Type B pancreatic cell (in vitro differentiated cells): ENCODE results near the gene UBXN2A. TPM values are rescaled to one million over a fixed set of nuclear protein-coding genes. Genes with fewer than 3 reads are reported as not detected.

Source experiments
- DNase-seq: peaks from one replicate; pipeline ENCODE4 v3.0.0; 2021; ENCODE audit warnings: mixed read lengths; ENCODE audit not compliant: unreplicated experiment; ENCODE audit errors: extremely low spot score
- H3K27ac Mint-ChIP-seq: 2 replicates; pipeline ENCODE4 v1.8.0; 2021; ENCODE audit warnings: mild to moderate bottlenecking, mixed read lengths
- H3K27me3 Mint-ChIP-seq: 2 replicates; pipeline ENCODE4 v1.8.0; 2021; ENCODE audit warnings: mixed read lengths
- H3K36me3 Mint-ChIP-seq: 2 replicates; pipeline ENCODE4 v1.8.0; 2021; ENCODE audit warnings: mixed read lengths
- H3K4me1 Mint-ChIP-seq: one replicate; pipeline ENCODE4 v1.8.0; 2021; ENCODE audit warnings: mixed read lengths; ENCODE audit not compliant: unreplicated experiment
- H3K4me3 Mint-ChIP-seq: 2 replicates; pipeline ENCODE4 v1.8.0; 2021; ENCODE audit warnings: mild to moderate bottlenecking, mixed read lengths
- H3K9me3 Mint-ChIP-seq: 2 replicates; pipeline ENCODE4 v1.8.0; 2021; ENCODE audit warnings: mixed read lengths
- long read RNA-seq: library from polyadenylated mRNA; unstranded; transcript quantifications from one replicate; pipeline ENCODE4 v2.0.0, GENCODE V29; 2020
- total RNA-seq: library from RNA; stranded (reverse); gene quantifications from 2 replicates; pipeline ENCODE4 v1.2.1, GENCODE V29; 2021; ENCODE audit warnings: low replicate concordance
- TF ChIP-seq, protein P1 (sequence below): fragments of 200-600 bp; sonication (generic); conservative IDR thresholded peaks from 2 replicates; pipeline ENCODE4 v1.5.0; 2021; ENCODE audit warnings: antibody characterized with exemption, mild to moderate bottlenecking

Gene UBXN2A, protein sequence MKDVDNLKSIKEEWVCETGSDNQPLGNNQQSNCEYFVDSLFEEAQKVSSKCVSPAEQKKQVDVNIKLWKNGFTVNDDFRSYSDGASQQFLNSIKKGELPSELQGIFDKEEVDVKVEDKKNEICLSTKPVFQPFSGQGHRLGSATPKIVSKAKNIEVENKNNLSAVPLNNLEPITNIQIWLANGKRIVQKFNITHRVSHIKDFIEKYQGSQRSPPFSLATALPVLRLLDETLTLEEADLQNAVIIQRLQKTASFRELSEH
- 11.2 and 20.7 TPM in 2 replicates for total RNA-seq
- long read RNA-seq, full-length matches to known transcripts = 35 of 43 reads
- long read RNA-seq, partial matches to known transcripts = 0 of 43 reads
- long read RNA-seq, other reads (novel, unspliced or antisense) = 8 of 43 reads

DNA sequence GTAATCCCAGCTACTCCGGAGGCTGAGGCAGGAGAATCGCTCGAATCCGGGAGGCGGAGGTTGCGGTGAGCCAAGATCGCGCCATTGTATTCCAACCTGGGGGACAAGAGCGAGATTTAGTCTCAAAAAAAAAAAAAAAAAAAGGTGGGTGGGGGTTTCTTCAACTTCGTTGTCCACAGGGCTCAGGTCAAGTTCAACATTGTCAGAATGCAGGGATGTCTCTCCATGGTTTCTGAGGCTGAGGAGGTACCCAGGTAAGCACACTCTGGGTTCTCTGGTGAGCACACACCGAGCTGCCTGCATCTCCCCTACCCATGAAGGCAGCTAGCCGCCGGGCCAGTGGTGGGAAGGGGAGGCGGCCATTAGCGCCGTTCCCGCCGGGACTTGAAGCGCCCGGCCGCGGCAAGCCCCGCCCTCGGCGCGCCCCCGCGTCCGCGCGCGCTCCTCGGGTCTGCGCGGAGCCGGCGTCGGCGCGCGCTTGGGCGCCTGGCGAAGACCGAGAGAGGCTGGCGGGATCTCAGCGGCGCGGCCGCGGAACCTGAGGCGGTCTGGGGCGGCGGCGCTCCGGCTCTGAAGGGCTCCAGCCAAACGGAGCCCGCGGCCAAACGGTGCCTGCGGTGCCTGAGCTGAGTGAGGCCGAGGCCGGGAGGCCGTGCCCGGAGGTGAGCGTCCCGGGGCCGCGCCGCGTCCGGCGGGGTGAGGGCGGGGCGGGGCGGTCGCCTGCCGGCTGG is at the start of gene UBXN2A:
Gene UBXN2A, plus strand, starts transcription at position 477 of the 731 bp plus-strand sequence. CDS start 17,852 bp downstream, outside the sequence.
- peaks cover 16% of the 10 kb centered on the region for H3K36me3 Mint-ChIP-seq
- H3K4me3 Mint-ChIP-seq = peak within 1 kb of the TSS; percentile 94
- H3K27me3 Mint-ChIP-seq = no peaks in the 10 kb centered on the region
- peaks cover 39% of the 10 kb centered on the region for H3K4me1 Mint-ChIP-seq
- H3K9me3 Mint-ChIP-seq = peaks cover 5% of the 10 kb centered on the region
- DNase-seq = peak; percentile 90
- TF ChIP-seq, protein P1, sequence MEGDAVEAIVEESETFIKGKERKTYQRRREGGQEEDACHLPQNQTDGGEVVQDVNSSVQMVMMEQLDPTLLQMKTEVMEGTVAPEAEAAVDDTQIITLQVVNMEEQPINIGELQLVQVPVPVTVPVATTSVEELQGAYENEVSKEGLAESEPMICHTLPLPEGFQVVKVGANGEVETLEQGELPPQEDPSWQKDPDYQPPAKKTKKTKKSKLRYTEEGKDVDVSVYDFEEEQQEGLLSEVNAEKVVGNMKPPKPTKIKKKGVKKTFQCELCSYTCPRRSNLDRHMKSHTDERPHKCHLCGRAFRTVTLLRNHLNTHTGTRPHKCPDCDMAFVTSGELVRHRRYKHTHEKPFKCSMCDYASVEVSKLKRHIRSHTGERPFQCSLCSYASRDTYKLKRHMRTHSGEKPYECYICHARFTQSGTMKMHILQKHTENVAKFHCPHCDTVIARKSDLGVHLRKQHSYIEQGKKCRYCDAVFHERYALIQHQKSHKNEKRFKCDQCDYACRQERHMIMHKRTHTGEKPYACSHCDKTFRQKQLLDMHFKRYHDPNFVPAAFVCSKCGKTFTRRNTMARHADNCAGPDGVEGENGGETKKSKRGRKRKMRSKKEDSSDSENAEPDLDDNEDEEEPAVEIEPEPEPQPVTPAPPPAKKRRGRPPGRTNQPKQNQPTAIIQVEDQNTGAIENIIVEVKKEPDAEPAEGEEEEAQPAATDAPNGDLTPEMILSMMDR = no peak
- H3K27ac Mint-ChIP-seq = peak within 1 kb of the TSS; percentile 97

DNA sequence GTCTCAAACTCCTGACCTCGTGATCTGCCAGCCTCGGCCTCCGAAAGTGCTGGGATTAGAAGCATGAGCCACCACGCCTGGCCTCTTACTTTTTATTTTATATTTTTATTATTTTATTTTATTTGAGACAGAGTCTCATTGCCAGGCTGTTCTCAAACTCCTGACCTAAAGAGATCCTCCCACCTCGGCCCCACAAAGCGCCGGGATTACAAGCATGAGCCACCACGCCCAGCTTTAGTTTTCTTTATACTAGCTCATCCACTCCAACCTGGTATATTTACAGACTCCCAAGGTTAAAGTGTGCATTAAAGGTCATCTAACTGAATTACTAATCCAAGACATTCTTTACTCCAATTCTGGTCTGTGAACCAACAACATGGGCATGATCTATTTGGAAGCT is 40.1 kb upstream of the UBXN2A start:
- H3K27ac Mint-ChIP-seq = no peak overlapping the region
- no peak overlapping the region for H3K4me3 Mint-ChIP-seq
- peaks cover 6% of the 10 kb centered on the region for H3K36me3 Mint-ChIP-seq
- DNase-seq = no peak
- peaks cover 16% of the 10 kb centered on the region for H3K4me1 Mint-ChIP-seq
- H3K27me3 Mint-ChIP-seq = no peaks in the 10 kb centered on the region
- TF ChIP-seq, protein P1 = no peak
- H3K9me3 Mint-ChIP-seq = peaks cover 11% of the 10 kb centered on the region

DNA sequence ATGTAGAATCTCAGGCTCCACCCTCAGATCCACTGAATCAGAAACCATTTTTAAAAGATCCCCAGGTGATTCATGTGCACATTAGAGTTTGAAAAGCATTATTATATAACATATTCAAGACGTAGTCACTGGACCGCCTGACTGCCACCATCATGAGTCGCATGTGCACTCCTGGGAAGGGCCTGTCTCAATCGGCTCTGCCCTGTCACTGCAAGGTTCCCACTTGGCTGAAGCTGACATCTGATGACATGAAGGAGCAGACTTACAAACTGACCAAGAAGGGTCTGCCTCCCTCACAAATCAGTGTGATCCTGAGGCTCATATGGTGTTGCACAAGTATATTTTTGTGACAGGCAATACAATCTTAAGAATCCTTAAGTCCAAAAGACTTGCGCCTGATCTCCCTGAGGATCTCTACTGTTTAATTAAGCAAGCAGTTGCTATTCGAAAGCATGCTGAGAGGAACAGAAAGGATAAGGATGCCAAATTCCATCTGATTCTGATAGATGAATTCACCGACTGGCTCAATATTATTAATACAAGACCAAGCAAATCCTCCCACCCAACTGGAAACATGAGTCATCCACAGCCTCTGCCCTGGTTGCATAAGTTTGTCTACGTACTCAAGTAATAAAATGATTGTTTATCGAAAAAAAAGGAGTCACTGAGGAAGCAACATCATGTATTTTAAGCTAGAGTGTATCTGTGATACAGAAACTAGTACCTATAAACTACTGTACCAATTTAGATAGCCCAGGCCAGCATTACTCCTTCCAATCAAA is 39.5 kb upstream of the UBXN2A start:
- Mint-ChIP-seq H3K4me3 (no peak overlapping the region), H3K27me3 (no peaks in the 10 kb centered on the region), H3K4me1 (peaks cover 16% of the 10 kb centered on the region), H3K27ac (no peak overlapping the region), H3K36me3 (peaks cover 6% of the 10 kb centered on the region), H3K9me3 (peaks cover 11% of the 10 kb centered on the region)
- TF ChIP-seq, protein P1 = no peak
- no peak for DNase-seq

DNA sequence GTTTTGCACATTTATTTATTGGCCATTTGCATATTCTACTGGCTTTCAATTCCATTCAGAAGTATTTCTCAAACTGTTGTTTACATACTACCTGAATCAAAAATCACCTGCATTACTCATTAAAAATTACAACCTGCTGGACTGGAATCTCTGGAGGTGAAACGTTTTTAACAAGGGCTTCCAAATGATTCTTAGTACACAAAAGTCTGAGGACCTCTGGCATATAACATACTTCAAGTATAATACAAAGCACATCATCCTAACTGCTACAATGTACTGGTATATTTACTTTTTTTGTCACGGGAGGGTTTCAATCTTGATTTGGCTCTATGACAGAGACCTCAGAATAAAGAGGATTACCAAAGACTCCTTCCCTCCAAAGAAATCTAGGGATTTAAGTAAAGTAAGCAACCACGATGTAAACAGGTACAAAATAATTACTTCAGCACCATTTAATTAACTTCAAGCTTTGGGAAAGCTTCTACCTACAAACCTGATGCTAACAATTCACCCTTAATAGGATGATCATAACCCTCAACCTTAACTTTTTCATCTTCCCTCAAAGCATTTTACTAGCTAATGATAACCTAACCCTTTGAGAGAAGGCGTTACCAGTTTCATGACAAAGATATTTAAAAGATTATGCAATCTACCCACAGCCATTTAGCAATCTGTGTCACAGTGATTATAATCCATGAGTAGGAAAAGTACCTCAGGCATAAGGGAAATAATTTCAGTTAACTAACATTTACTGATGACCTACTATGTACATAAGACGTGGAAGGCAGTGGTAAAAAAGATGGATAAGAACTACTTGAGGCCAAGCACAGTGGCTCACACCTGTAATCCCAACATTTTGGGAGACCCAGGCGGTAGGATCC is 38.1 kb upstream of the UBXN2A start:
- Mint-ChIP-seq H3K9me3 (peaks cover 10% of the 10 kb centered on the region), H3K36me3 (peaks cover 6% of the 10 kb centered on the region), H3K27ac (no peak overlapping the region), H3K4me3 (no peak overlapping the region), H3K4me1 (peaks cover 12% of the 10 kb centered on the region), H3K27me3 (no peaks in the 10 kb centered on the region)
- DNase-seq = no peak
- TF ChIP-seq, protein P1 = no peak

DNA sequence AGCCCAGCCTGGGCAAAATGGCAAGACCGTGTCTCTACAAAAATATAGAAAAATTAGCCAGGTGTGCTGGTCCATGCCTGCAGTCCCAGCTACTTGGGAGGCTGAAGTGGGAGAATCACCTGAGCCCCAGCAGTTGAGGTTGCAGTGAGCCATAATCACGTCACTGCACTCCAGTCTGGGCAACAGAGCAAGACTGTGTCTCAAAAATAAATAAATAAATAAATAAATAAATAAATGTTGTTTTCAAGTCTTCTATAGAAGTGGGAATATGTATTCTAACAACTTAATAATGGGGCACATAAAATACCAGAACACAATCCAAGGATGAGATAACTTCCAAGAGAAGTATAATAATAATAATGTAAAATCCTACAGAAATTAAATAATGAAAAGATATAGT is 37.2 kb upstream of the UBXN2A start:
- Mint-ChIP-seq H3K27me3 (no peaks in the 10 kb centered on the region), H3K9me3 (peaks cover 4% of the 10 kb centered on the region), H3K4me1 (peaks cover 12% of the 10 kb centered on the region), H3K27ac (no peak overlapping the region), H3K4me3 (no peak overlapping the region), H3K36me3 (peaks cover 3% of the 10 kb centered on the region)
- TF ChIP-seq, protein P1 = no peak
- DNase-seq = no peak
